HG03095 (cell line): Measurements from ENCODE around the gene SYTL2.

Source experiments
- ATAC-seq: cut with Tn5 transposase; IDR thresholded peaks from one replicate; pipeline ENCODE4 v1.9.1; 2021; ENCODE audit warnings: moderate library complexity; ENCODE audit not compliant: unreplicated experiment

SYTL2 gene

GRCh38 chr11:85767246-85767945, 43.5 kb downstream of the SYTL2 start:
- ATAC-seq: no peak

GRCh38 chr11:85766721-85767161, 44.2 kb downstream of the SYTL2 start:
- no peak for ATAC-seq

- no peak for ATAC-seq
Measured at GRCh38 chr11:85764796-85765195, 46.1 kb downstream of the SYTL2 start.

GRCh38 chr11:85762226-85762625, 48.7 kb downstream of the SYTL2 start:
- no peak for ATAC-seq

GRCh38 chr11:85759915-85760314, 51.0 kb downstream of the SYTL2 start:
- no peak for ATAC-seq

GRCh38 chr11:85758480-85759039, 52.4 kb downstream of the SYTL2 start:
- no peak for ATAC-seq

- no peak for ATAC-seq
Measured at GRCh38 chr11:85758026-85758425, 52.9 kb downstream of the SYTL2 start.

- ATAC-seq: no peak
Measured at GRCh38 chr11:85756401-85757200, 54.3 kb downstream of the SYTL2 start.

GRCh38 chr11:85755701-85756100, 55.2 kb downstream of the SYTL2 start:
- ATAC-seq: no peak

GRCh38 chr11:85755285-85755684, 55.7 kb downstream of the SYTL2 start:
- ATAC-seq: no peak

- no peak for ATAC-seq
Measured at GRCh38 chr11:85752890-85753581, 57.9 kb downstream of the SYTL2 start.

GRCh38 chr11:85752201-85752889, 58.6 kb downstream of the SYTL2 start:
- ATAC-seq: no peak

- ATAC-seq: no peak
Measured at GRCh38 chr11:85751724-85752123, 59.2 kb downstream of the SYTL2 start.

GRCh38 chr11:85750646-85751045, 60.3 kb downstream of the SYTL2 start:
- ATAC-seq: no peak

- ATAC-seq: no peak
Measured at GRCh38 chr11:85749884-85750283, 61.1 kb downstream of the SYTL2 start.

GRCh38 chr11:85749287-85749834, 61.6 kb downstream of the SYTL2 start:
- no peak for ATAC-seq

- ATAC-seq: no peak
Measured at GRCh38 chr11:85748455-85748891, 62.5 kb downstream of the SYTL2 start.

GRCh38 chr11:85746670-85747069, 64.3 kb downstream of the SYTL2 start:
- no peak for ATAC-seq

- ATAC-seq: no peak
Measured at GRCh38 chr11:85745626-85746025, 65.3 kb downstream of the SYTL2 start.

GRCh38 chr11:85742873-85743275, 68.1 kb downstream of the SYTL2 start:
- no peak for ATAC-seq
